Muscle of leg (tissue), 11 donors: Measurements from ENCODE around the gene THRB. TPM values are rescaled to one million over a fixed set of nuclear protein-coding genes. Genes with fewer than 3 reads are reported as not detected.

Experiments
- DNase-seq: peaks from one replicate; pipeline ENCODE4 v3.0.0; 2013
- H3K27ac ChIP-seq: one replicate; pipeline ENCODE4 v1.5.1; 2013; ENCODE audit warnings: mild to moderate bottlenecking, low read length, control low read depth
- H3K27me3 ChIP-seq: one replicate; pipeline ENCODE4 v1.6.1; 2013; ENCODE audit warnings: low read length; ENCODE audit not compliant: control insufficient read depth, insufficient read depth
- H3K36me3 ChIP-seq: one replicate; pipeline ENCODE4 v1.6.1; 2013; ENCODE audit warnings: low read length; ENCODE audit not compliant: control insufficient read depth, insufficient read depth
- H3K4me1 ChIP-seq: one replicate; pipeline ENCODE4 v1.6.1; 2013; ENCODE audit warnings: low read length; ENCODE audit not compliant: control insufficient read depth, insufficient read depth
- H3K4me3 ChIP-seq: one replicate; pipeline ENCODE4 v1.5.1; 2013; ENCODE audit warnings: low read length, control low read depth
- H3K9me3 ChIP-seq: replicated peaks from 2 replicates; pipeline ENCODE4 v1.6.1; 2013; ENCODE audit warnings: low read depth, low read length; ENCODE audit not compliant: control insufficient read depth
- WGBS: methylation state at CpG from one replicate; pipeline ENCODE4 v1.1.5; 2013; ENCODE audit warnings: missing lambda C conversion rate; ENCODE audit not compliant: insufficient coverage; 5-methylcytosine and 5-hydroxymethylcytosine counted together
- polyA plus RNA-seq, 8 donors: library from polyadenylated mRNA; unstranded; fragments of 120-200 nt; gene quantifications; one replicate each; pipeline versions ENCODE4 v1.2.1 to v1.2.3, GENCODE V29; 2013; ENCODE audit warnings: inconsistent platforms in 1 of 8, low replicate concordance in 1 of 8; ENCODE audit not compliant: insufficient read length in 8 of 8, insufficient read depth in 1 of 8
- total RNA-seq: library from RNA; stranded (reverse); fragments of 120-200 nt; gene quantifications from one replicate; pipeline ENCODE4 v1.2.4, GENCODE V29; 2013

THRB gene
- total and polyA plus RNA-seq, 9 donors: 0.33 to 3.1 (median 1.7) TPM

DNA sequence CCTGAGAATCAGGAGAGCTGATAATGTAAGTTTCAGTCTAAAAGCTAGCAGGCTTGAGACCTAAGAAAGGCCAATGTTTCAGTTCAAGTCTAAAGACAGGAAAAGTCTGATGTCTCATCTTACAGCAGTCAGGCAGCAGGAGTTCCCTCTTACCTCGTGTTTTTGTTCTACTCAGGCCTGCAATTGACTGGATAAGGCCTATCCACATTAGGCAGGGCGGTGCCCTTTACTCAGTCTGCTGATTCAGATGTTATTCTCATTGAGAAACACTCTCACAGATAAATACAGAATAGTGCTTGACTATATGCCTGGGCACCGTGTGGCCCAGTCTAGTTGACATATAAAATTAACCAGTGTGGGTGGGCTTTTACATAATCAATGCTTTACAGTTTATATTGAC lies 427.2 kb downstream of the THRB start:
- no peak for DNase-seq
- WGBS: 50% methylated on average over 2 of the region's 3 CpGs
- Histone ChIP-seq H3K36me3 (no peaks in the 10 kb centered on the region), H3K27ac (no peak overlapping the region), H3K27me3 (no peaks in the 10 kb centered on the region), H3K4me3 (no peak overlapping the region), H3K4me1 (no peaks in the 10 kb centered on the region), H3K9me3 (no peaks in the 10 kb centered on the region)
